Mucosa of rectum (tissue), 2 donors: ENCODE results near the gene KRABD2.
"Not testable (repeated sequence)": the region's sequence is repeated elsewhere in the genome, so short reads cannot be mapped to it uniquely, and the experiment has no call there.

Experiments used
- H3K27ac ChIP-seq, 2 donors: one replicate each; pipeline ENCODE4 v1.7.0; 2013; ENCODE audit warnings: inconsistent platforms in 2 of 2, low read depth in 2 of 2, low read length in 2 of 2
- H3K27me3 ChIP-seq, 2 donors: one replicate each; pipeline ENCODE4 v1.7.0; 2013; ENCODE audit warnings: low read length in 2 of 2; ENCODE audit not compliant: control insufficient read depth in 2 of 2, insufficient read depth in 2 of 2
- H3K36me3 ChIP-seq, 2 donors: one replicate each; pipeline ENCODE4 v1.7.0; 2013; ENCODE audit warnings: low read length in 2 of 2; ENCODE audit not compliant: control insufficient read depth in 2 of 2, insufficient read depth in 2 of 2
- H3K4me1 ChIP-seq, 2 donors: one replicate each; pipeline ENCODE4 v1.7.0; 2013; ENCODE audit warnings: low read length in 2 of 2, mild to moderate bottlenecking in 1 of 2; ENCODE audit not compliant: control insufficient read depth in 2 of 2, insufficient read depth in 2 of 2
- H3K4me3 ChIP-seq, 2 donors: one replicate each; pipeline ENCODE4 v1.7.0; 2013; ENCODE audit warnings: low read length in 2 of 2
- H3K9ac ChIP-seq, 2 donors: one replicate each; pipeline ENCODE4 v1.7.0; 2013; ENCODE audit warnings: low read length in 2 of 2, low read depth in 1 of 2, mild to moderate bottlenecking in 1 of 2
- H3K9me3 ChIP-seq, 2 donors: one replicate each; pipeline ENCODE4 v1.7.0; 2013; ENCODE audit warnings: low read length in 2 of 2; ENCODE audit not compliant: control insufficient read depth in 2 of 2
- donor health status: healthy.
- donor health status: Normal muscosa, but diverticular disease.

Gene KRABD2

DNA sequence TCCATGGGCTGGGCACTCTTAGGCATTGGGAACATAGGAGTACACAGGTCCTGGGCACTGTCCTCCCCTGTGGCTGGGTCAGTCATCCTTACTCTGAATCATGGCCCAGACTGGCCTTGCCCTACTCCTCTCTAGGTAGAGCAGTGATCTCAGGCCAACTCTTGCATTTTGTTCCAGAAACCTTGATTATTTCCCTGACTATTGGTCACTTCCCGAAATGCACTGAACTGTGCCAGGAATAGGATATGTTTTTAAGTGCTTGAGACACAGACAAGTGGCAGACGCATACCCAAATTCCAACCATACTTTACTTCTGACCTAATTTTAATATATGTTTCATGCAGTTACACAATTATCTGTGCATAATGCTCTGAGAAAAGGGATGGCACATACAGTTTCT, 10.3 kb downstream of the KRABD2 start:
- H3K9me3 ChIP-seq = no peaks in the 10 kb centered on the region
- H3K27ac ChIP-seq = no peak overlapping the region
- peaks cover 9 to 15% of the 10 kb centered on the region in 2 donors for H3K36me3 ChIP-seq
- no peaks in the 10 kb centered on the region for H3K27me3 ChIP-seq
- no peak overlapping the region for H3K4me3 ChIP-seq
- H3K9ac ChIP-seq = no peak overlapping the region
- no peaks in the 10 kb centered on the region for H3K4me1 ChIP-seq

- no peaks in the 10 kb centered on the region for H3K4me1 ChIP-seq
- H3K9me3 ChIP-seq = no peaks in the 10 kb centered on the region
- no peak overlapping the region for H3K27ac ChIP-seq
- H3K9ac ChIP-seq = no peak overlapping the region
- peaks cover 9 to 15% of the 10 kb centered on the region in 2 donors for H3K36me3 ChIP-seq
- no peaks in the 10 kb centered on the region for H3K27me3 ChIP-seq
- no peak overlapping the region for H3K4me3 ChIP-seq
Observed at GRCh38 chr17:8365143-8365542, 11.4 kb downstream of the KRABD2 start.

GRCh38 chr17:8362651-8363332, 13.7 kb downstream of the KRABD2 start:
- Histone ChIP-seq H3K36me3 (peaks cover 0 to 3% of the 10 kb centered on the region in 2 donors), H3K4me3 (no peak overlapping the region), H3K27ac (no peak overlapping the region), H3K9ac (no peak overlapping the region), H3K27me3 (no peaks in the 10 kb centered on the region), H3K9me3 (no peaks in the 10 kb centered on the region), H3K4me1 (no peaks in the 10 kb centered on the region)

- no peaks in the 10 kb centered on the region for H3K27me3 ChIP-seq
- no peaks in the 10 kb centered on the region for H3K4me1 ChIP-seq
- H3K9ac ChIP-seq = no peak overlapping the region
- peaks cover 0 to 3% of the 10 kb centered on the region in 2 donors for H3K36me3 ChIP-seq
- no peaks in the 10 kb centered on the region for H3K9me3 ChIP-seq
- H3K4me3 ChIP-seq = no peak overlapping the region
- no peak overlapping the region for H3K27ac ChIP-seq
Observed at GRCh38 chr17:8360751-8361150, 15.8 kb downstream of the KRABD2 start.

DNA sequence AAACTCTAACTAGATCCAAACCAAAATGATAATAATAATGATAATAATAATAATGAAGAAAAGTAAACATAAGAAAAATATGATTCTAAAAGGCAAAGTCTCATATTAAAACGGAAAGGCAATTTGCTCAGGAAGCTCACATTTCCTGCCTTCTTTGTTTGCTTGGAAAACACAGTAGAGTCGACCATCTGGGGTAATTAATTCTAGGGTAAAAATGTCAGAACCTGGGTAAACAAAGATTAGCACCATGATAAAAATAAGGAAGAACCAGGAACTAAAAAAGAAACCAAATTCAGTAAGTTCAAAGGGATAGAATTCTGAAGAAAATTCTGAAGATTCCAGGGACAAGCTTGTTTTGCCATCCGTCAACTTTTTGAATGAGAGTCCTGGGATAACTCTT, 16.2 kb downstream of the KRABD2 start:
- no peak overlapping the region for H3K9ac ChIP-seq
- no peaks in the 10 kb centered on the region for H3K27me3 ChIP-seq
- no peaks in the 10 kb centered on the region for H3K9me3 ChIP-seq
- peaks cover 0 to 3% of the 10 kb centered on the region in 2 donors for H3K36me3 ChIP-seq
- no peak overlapping the region for H3K27ac ChIP-seq
- no peak overlapping the region for H3K4me3 ChIP-seq
- no peaks in the 10 kb centered on the region for H3K4me1 ChIP-seq

DNA sequence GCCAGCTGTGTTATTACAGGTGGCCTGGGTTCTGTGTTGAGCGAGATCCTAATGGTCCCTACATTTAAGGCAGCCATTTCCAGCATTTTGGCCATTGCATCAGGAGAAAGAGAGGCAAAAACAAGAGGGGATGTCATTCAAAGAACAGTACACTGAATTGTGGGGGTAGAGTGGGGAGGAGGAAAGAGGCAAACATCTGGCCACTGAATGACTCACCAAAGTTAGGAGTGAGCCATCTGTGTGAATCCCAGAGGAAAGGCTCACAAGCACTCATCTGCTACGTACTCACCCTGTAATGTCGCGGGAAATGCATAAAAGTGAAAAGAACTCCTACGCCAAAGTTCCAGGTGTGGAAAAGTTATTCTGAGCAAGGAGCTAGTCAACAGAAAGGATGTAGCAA, 16.7 kb downstream of the KRABD2 start:
- H3K36me3 ChIP-seq = peaks cover 0 to 3% of the 10 kb centered on the region in 2 donors
- H3K27me3 ChIP-seq = no peaks in the 10 kb centered on the region
- no peaks in the 10 kb centered on the region for H3K4me1 ChIP-seq
- no peak overlapping the region for H3K27ac ChIP-seq
- no peak overlapping the region for H3K4me3 ChIP-seq
- H3K9ac ChIP-seq = no peak overlapping the region
- H3K9me3 ChIP-seq = no peaks in the 10 kb centered on the region

GRCh38 chr17:8357910-8358309, 18.6 kb downstream of the KRABD2 start:
- Histone ChIP-seq H3K4me1 (no peaks in the 10 kb centered on the region), H3K4me3 (no peak overlapping the region), H3K9me3 (no peaks in the 10 kb centered on the region), H3K27ac (no peak overlapping the region), H3K36me3 (no peaks in the 10 kb centered on the region), H3K27me3 (no peaks in the 10 kb centered on the region), H3K9ac (no peak overlapping the region)

- Histone ChIP-seq H3K4me3 (no peak overlapping the region), H3K4me1 (no peaks in the 10 kb centered on the region), H3K27me3 (no peaks in the 10 kb centered on the region), H3K9me3 (no peaks in the 10 kb centered on the region), H3K27ac (no peak overlapping the region), H3K9ac (no peak overlapping the region), H3K36me3 (no peaks in the 10 kb centered on the region)
Observed at GRCh38 chr17:8354236-8354635, 22.3 kb downstream of the KRABD2 start.

- no peaks in the 10 kb centered on the region for H3K9me3 ChIP-seq
- H3K36me3 ChIP-seq = no peaks in the 10 kb centered on the region
- H3K27ac ChIP-seq = no peak overlapping the region
- H3K27me3 ChIP-seq = no peaks in the 10 kb centered on the region
- H3K9ac ChIP-seq = no peak overlapping the region
- no peaks in the 10 kb centered on the region for H3K4me1 ChIP-seq
- no peak overlapping the region for H3K4me3 ChIP-seq
Observed at GRCh38 chr17:8353736-8354135, 22.8 kb downstream of the KRABD2 start.

GRCh38 chr17:8350339-8350738, 26.2 kb downstream of the KRABD2 start:
- H3K4me3 ChIP-seq = no peak overlapping the region
- no peaks in the 10 kb centered on the region for H3K36me3 ChIP-seq
- H3K27ac ChIP-seq = no peak overlapping the region
- H3K27me3 ChIP-seq = peaks cover 7 to 9% of the 10 kb centered on the region in 2 donors
- no peak overlapping the region for H3K9ac ChIP-seq
- no peaks in the 10 kb centered on the region for H3K4me1 ChIP-seq
- no peaks in the 10 kb centered on the region for H3K9me3 ChIP-seq

DNA sequence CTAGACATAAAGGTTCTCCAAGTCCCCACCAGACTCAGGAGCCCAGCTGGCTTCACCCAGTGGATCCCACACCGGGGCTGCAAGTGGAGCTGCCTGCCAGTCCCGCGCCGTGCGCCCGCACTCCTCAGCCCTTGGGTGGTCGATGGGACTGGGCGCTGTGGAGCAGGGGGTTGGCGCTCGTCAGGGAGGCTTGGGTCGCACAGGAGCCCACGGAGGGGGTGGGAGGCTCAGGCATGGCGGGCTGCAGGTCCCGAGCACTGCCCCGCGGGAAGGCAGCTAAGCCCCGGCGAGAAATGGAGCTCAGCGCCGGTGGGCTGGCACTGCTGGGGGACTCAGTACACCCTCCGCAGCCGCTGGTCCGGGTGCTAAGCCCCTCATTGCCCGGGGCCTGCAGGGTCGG, 29.5 kb downstream of the KRABD2 start:
- H3K9me3 ChIP-seq, H3K4me3 ChIP-seq, H3K27me3 ChIP-seq, H3K27ac ChIP-seq, H3K9ac ChIP-seq, H3K36me3 ChIP-seq, H3K4me1 ChIP-seq: not testable (repeated sequence)
